Thyroid gland (tissue), 4 donors: Measurements from ENCODE around the gene CTDSPL. TPM values are rescaled to one million over a fixed set of nuclear protein-coding genes. Genes with fewer than 3 reads are reported as not detected.
A peak's percentile ranks its signal among the peaks of the same experiment; 100 is the strongest.

Experiments used
- DNase-seq, 2 donors: peaks; one replicate each; pipeline ENCODE4 v3.0.0-alpha.2; 2019
- H3K27ac ChIP-seq, 3 donors: fragments of 200-600 bp; sonication (generic); 1 replicate in 2 of 3; 2 replicates in 1 of 3; pipeline ENCODE4 v1.5.1; 2016 to 2019; ENCODE audit warnings: mild to moderate bottlenecking in 1 of 3, moderate library complexity in 1 of 3
- H3K27me3 ChIP-seq: fragments of 200-600 bp; sonication (generic); one replicate; pipeline ENCODE4 v1.5.1; 2019
- H3K36me3 ChIP-seq, 2 donors: fragments of 200-600 bp; sonication (generic); one replicate each; pipeline ENCODE4 v1.5.1; 2016 to 2019
- H3K4me1 ChIP-seq, 2 donors: fragments of 200-600 bp; sonication (generic); one replicate each; pipeline ENCODE4 v1.5.1; 2017 to 2019
- H3K4me3 ChIP-seq, 3 donors: fragments of 200-600 bp; sonication (generic); replicated peaks in 1 of 3; 1 replicate in 2 of 3; 2 replicates in 1 of 3; pipeline ENCODE4 v1.5.1; 2016; ENCODE audit warnings: mild to moderate bottlenecking in 1 of 3
- H3K9me3 ChIP-seq: fragments of 200-600 bp; sonication (generic); one replicate; pipeline ENCODE4 v1.5.1; 2017
- POLR2A ChIP-seq, 2 donors: fragments of 450-650 bp; IDR thresholded peaks; one replicate each; pipeline ENCODE4 v1.6.1; 2017; ENCODE audit warnings: antibody characterized with exemption in 2 of 2, mild to moderate bottlenecking in 2 of 2, moderate library complexity in 1 of 2
- WGBS, 2 donors: methylation state at CpG; one replicate each; pipeline ENCODE4 v1.1.5; 2017; 5-methylcytosine and 5-hydroxymethylcytosine counted together
- intact Hi-C: fragments of 100-400 bp; cut with DNase I; formaldehyde crosslinking; loops from one replicate; pipeline ENCODE4 v1.15.1; 2023
- total RNA-seq, 4 donors: library from RNA; depleted of rRNA; stranded (reverse); fragments of >200 nt; gene quantifications; one replicate each; pipeline ENCODE4 v1.2.3, GENCODE V29; 2016
- TF ChIP-seq, protein P1 (sequence below), 6 experiments: fragments of 200-600 bp in 3 of 6; fragments of 450-650 bp in 3 of 6; sonication (generic) in 3 of 6; IDR thresholded peaks; one replicate each; pipeline ENCODE4 v1.5.1; 2016 to 2019; ENCODE audit warnings: antibody characterized with exemption in 6 of 6, mild to moderate bottlenecking in 2 of 6, inconsistent platforms in 1 of 6, moderate library complexity in 1 of 6

Gene CTDSPL
- total RNA-seq, 4 donors from 2014 or later, result 23.6 to 37.9 (median 29.8) TPM

DNA sequence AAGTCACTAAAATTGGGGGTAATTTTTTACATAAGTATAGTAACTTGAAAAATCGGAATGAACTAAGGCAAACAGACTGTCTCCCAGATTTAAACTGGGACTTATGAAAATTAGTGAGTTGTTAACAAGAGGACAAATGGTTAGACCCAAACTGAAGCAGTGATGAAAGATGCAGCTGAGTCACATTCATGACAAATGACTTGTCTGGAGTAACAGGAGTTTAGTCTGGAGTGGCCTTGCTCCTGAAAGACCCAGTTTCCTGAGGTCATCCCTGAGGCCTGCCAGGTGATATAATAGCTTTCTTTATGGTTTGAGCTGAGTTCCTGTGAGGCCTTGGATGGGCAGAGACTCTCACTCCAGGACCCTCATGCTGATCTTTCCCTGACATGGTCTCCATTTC is 9.6 kb upstream of the CTDSPL start:
- TF ChIP-seq, protein P1, sequence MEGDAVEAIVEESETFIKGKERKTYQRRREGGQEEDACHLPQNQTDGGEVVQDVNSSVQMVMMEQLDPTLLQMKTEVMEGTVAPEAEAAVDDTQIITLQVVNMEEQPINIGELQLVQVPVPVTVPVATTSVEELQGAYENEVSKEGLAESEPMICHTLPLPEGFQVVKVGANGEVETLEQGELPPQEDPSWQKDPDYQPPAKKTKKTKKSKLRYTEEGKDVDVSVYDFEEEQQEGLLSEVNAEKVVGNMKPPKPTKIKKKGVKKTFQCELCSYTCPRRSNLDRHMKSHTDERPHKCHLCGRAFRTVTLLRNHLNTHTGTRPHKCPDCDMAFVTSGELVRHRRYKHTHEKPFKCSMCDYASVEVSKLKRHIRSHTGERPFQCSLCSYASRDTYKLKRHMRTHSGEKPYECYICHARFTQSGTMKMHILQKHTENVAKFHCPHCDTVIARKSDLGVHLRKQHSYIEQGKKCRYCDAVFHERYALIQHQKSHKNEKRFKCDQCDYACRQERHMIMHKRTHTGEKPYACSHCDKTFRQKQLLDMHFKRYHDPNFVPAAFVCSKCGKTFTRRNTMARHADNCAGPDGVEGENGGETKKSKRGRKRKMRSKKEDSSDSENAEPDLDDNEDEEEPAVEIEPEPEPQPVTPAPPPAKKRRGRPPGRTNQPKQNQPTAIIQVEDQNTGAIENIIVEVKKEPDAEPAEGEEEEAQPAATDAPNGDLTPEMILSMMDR (IDR thresholded peaks at IDR 0.05), result no peak
- TF ChIP-seq POLR2A (IDR thresholded peaks at IDR 0.05), result no peak
- Histone ChIP-seq H3K9me3 (no peaks in the 10 kb centered on the region), H3K27ac (no peak overlapping the region), H3K4me1 (no peaks in the 10 kb centered on the region), H3K27me3 (no peaks in the 10 kb centered on the region), H3K4me3 (no peak overlapping the region), H3K36me3 (no peaks in the 10 kb centered on the region)
- intact Hi-C loops, result loop anchor here (2.0 kb wide), 1 partner anchor 115 kb away; no protein-coding TSS in a partner anchor
- WGBS, 2 donors, result 95 to 100% methylated on average over 1 of the region's 1 CpG
- no peak for DNase-seq

DNA sequence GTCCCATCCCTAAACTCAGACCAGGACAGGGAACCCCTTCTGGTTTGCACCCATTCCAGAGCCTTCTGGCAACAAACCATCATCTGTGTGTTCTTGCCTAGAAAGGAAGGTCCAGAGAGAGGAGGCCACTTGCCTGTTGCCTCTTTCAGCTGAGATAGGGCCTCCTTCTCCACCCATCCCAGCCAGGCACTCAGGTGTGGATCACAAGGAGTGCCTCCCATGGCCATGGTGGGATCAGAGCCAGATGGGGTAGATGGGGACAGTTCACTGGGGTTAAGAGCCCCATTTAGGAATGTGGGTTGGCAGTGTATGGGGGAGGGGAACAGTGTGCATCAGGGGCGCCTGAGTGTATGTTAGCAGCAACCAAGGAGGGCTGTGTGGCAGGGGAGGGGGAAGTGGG is 8.9 kb upstream of the CTDSPL start:
- no peaks in the 10 kb centered on the region for H3K4me1 ChIP-seq
- no peaks in the 10 kb centered on the region for H3K27me3 ChIP-seq
- 96 to 100% methylated on average over 1 of the region's 1 CpG for WGBS, 2 donors
- H3K4me3 ChIP-seq, result no peak overlapping the region
- TF ChIP-seq POLR2A (IDR thresholded peaks at IDR 0.05), result no peak
- TF ChIP-seq, protein P1 (IDR thresholded peaks at IDR 0.05), result no peak
- no peak overlapping the region for H3K27ac ChIP-seq
- no peaks in the 10 kb centered on the region for H3K9me3 ChIP-seq
- no peaks in the 10 kb centered on the region for H3K36me3 ChIP-seq
- intact Hi-C loops, result loop anchor here (2.0 kb wide), 1 partner anchor 114 kb away; no protein-coding TSS in a partner anchor
- DNase-seq, result no peak

- H3K9me3 ChIP-seq, result no peaks in the 10 kb centered on the region
- intact Hi-C loops, result loop anchor here (2.0 kb wide), 1 partner anchor 113 kb away; no protein-coding TSS in a partner anchor
- H3K4me1 ChIP-seq, result no peaks in the 10 kb centered on the region
- no peak overlapping the region for H3K27ac ChIP-seq
- 78 to 83% methylated on average over 8 to 10 of the region's 11 CpGs for WGBS, 2 donors
- DNase-seq, result peak in 1 of 2 donors; percentile 13
- no peaks in the 10 kb centered on the region for H3K27me3 ChIP-seq
- H3K36me3 ChIP-seq, result no peaks in the 10 kb centered on the region
- H3K4me3 ChIP-seq, result no peak overlapping the region
- TF ChIP-seq, protein P1 (IDR thresholded peaks at IDR 0.05), result no peak
- TF ChIP-seq POLR2A (IDR thresholded peaks at IDR 0.05), result no peak
Observed at GRCh38 chr3:37853691-37854413, 7.8 kb upstream of the CTDSPL start.

- Histone ChIP-seq H3K4me1 (peaks cover 3 to 5% of the 10 kb centered on the region in 2 donors), H3K27me3 (no peaks in the 10 kb centered on the region), H3K9me3 (no peaks in the 10 kb centered on the region), H3K27ac (no peak overlapping the region), H3K4me3 (no peak overlapping the region), H3K36me3 (no peaks in the 10 kb centered on the region)
- no peak for TF ChIP-seq POLR2A (IDR thresholded peaks at IDR 0.05)
- TF ChIP-seq, protein P1 (IDR thresholded peaks at IDR 0.05), result peak; percentile 88 to 95 (median 92)
- intact Hi-C loops, result no loop called here
- DNase-seq, result peak; percentile 85 to 89
- 21 to 37% methylated on average over 5 of the region's 5 CpGs for WGBS, 2 donors
Observed at GRCh38 chr3:37855363-37855970, 6.2 kb upstream of the CTDSPL start.

GRCh38 chr3:37856381-37856780 is 5.3 kb upstream of the CTDSPL start:
- Histone ChIP-seq H3K9me3 (no peaks in the 10 kb centered on the region), H3K27ac (no peak overlapping the region), H3K4me1 (peaks cover 7 to 11% of the 10 kb centered on the region in 2 donors), H3K4me3 (no peak overlapping the region), H3K36me3 (no peaks in the 10 kb centered on the region), H3K27me3 (no peaks in the 10 kb centered on the region)
- WGBS, 2 donors, result 64 to 88% methylated on average over 2 of the region's 2 CpGs
- DNase-seq, result no peak
- TF ChIP-seq, protein P1 (IDR thresholded peaks at IDR 0.05), result no peak
- no peak for TF ChIP-seq POLR2A (IDR thresholded peaks at IDR 0.05)
- intact Hi-C loops, result loop anchor here (2.0 kb wide), 1 partner anchor 144 kb away; no protein-coding TSS in a partner anchor
